WTC11 (cell line): Measurements from ENCODE around the gene SMYD5. TPM values are rescaled to one million over a fixed set of nuclear protein-coding genes. Genes with fewer than 3 reads are reported as not detected.

Experiments
- ATAC-seq: fragments of 200-7000 bp; cut with Tn5 transposase; 2 replicates; pipeline ENCODE4 v1.10.0; 2021; ENCODE audit warnings: mild to moderate bottlenecking, moderate library complexity
- CTCF ChIA-PET: fragments of 300-600 bp; sonication (Branson Sonifier 250); formaldehyde crosslinking; loops from one replicate; lab custom pipeline; 2021; ENCODE audit warnings: antibody characterized with exemption; lab: Charles Lee
- POLR2A ChIA-PET: fragments of 350-600 bp; sonication (Branson Sonifier 250); formaldehyde crosslinking; loops from one replicate; lab custom pipeline; 2021; ENCODE audit warnings: antibody characterized with exemption; lab: Charles Lee
- DNase-seq: peaks from one replicate; pipeline ENCODE4 v3.0.0; 2021; ENCODE audit warnings: low spot score
- H3K27ac Mint-ChIP-seq: 2 replicates; pipeline ENCODE4 v1.8.0; 2021; ENCODE audit warnings: mixed read lengths
- H3K27me3 Mint-ChIP-seq: 2 replicates; pipeline ENCODE4 v1.8.0; 2021; ENCODE audit warnings: low read depth, mild to moderate bottlenecking, moderate library complexity, mixed read lengths
- H3K36me3 Mint-ChIP-seq: 2 replicates; pipeline ENCODE4 v1.8.0; 2021; ENCODE audit warnings: mixed read lengths
- H3K4me1 Mint-ChIP-seq: 2 replicates; pipeline ENCODE4 v1.8.0; 2022; ENCODE audit warnings: mixed read lengths
- H3K4me3 Mint-ChIP-seq: 2 replicates; pipeline ENCODE4 v1.8.0; 2021; ENCODE audit warnings: mild to moderate bottlenecking, moderate library complexity, mixed read lengths
- H3K9me3 Mint-ChIP-seq: 2 replicates; pipeline ENCODE4 v1.8.0; 2021; ENCODE audit warnings: mixed read lengths
- ATF1 ChIP-seq: sonication (generic); formaldehyde crosslinking; IDR thresholded peaks from 2 replicates; pipeline ENCODE4 v1.8.1; 2023; ENCODE audit warnings: mild to moderate bottlenecking, moderate library complexity, missing genetic modification reagents
- CREM ChIP-seq: sonication (generic); formaldehyde crosslinking; IDR thresholded peaks from 2 replicates; pipeline ENCODE4 v1.8.1; 2022; ENCODE audit warnings: mild to moderate bottlenecking, missing genetic modification reagents, moderate library complexity
- FOXK1 ChIP-seq: sonication (generic); formaldehyde crosslinking; IDR thresholded peaks from 2 replicates; pipeline ENCODE4 v1.8.0; 2022; ENCODE audit warnings: mild to moderate bottlenecking, moderate library complexity, missing genetic modification reagents
- GRHL2 ChIP-seq: fragments of 250-450 bp; sonication (Bioruptor Pico); IDR thresholded peaks from 2 replicates; pipeline ENCODE4 v1.8.0; 2022; ENCODE audit warnings: mild to moderate bottlenecking, moderate library complexity; ENCODE audit not compliant: insufficient replicate concordance, severe bottlenecking
- GTF2I ChIP-seq: fragments of 250-450 bp; sonication (Bioruptor Pico); conservative IDR thresholded peaks from 2 replicates; pipeline ENCODE4 v1.4.0; 2021; ENCODE audit warnings: mild to moderate bottlenecking
- MXD4 ChIP-seq: fragments of 250-450 bp; sonication (Bioruptor Pico); IDR thresholded peaks from 2 replicates; pipeline ENCODE4 v1.8.0; 2021; ENCODE audit warnings: mild to moderate bottlenecking, moderate library complexity, borderline replicate concordance
- SMAD4 ChIP-seq: sonication (generic); formaldehyde crosslinking; IDR thresholded peaks from 2 replicates; pipeline ENCODE4 v1.8.0; 2022; ENCODE audit warnings: mild to moderate bottlenecking, missing genetic modification reagents
- ZNF396 ChIP-seq: fragments of 250-450 bp; sonication (Bioruptor Pico); IDR thresholded peaks from 2 replicates; pipeline ENCODE4 v1.8.0; 2021; ENCODE audit warnings: mild to moderate bottlenecking, moderate library complexity, borderline replicate concordance
- total RNA-seq: library from RNA; stranded (reverse); gene quantifications from 3 replicates; pipeline ENCODE4 v1.2.3, GENCODE V29; 2021
- TF ChIP-seq, protein P1 (sequence below): sonication (generic); formaldehyde crosslinking; IDR thresholded peaks from 2 replicates; pipeline ENCODE4 v1.8.0; 2023; ENCODE audit warnings: missing genetic modification reagents, mild to moderate bottlenecking, borderline replicate concordance
- TF ChIP-seq, protein P2 (sequence below): sonication (generic); formaldehyde crosslinking; IDR thresholded peaks from 2 replicates; pipeline ENCODE4 v1.8.1; 2023; ENCODE audit warnings: mild to moderate bottlenecking, missing genetic modification reagents
- TF ChIP-seq, protein P3 (sequence below): fragments of 200-600 bp; IDR thresholded peaks from 2 replicates; pipeline ENCODE4 v1.8.0; 2022; ENCODE audit warnings: antibody characterized with exemption
- TF ChIP-seq, protein P4 (sequence below): fragments of 250-450 bp; sonication (Bioruptor Pico); conservative IDR thresholded peaks from 2 replicates; pipeline ENCODE4 v1.9.0; 2021; ENCODE audit warnings: mild to moderate bottlenecking
- TF ChIP-seq, protein P5 (sequence below): fragments of 250-450 bp; sonication (Bioruptor Pico); IDR thresholded peaks from 2 replicates; pipeline ENCODE4 v2.1.2; 2022; ENCODE audit warnings: mild to moderate bottlenecking, moderate library complexity
- TF ChIP-seq, protein P6 (sequence below): sonication (generic); formaldehyde crosslinking; IDR thresholded peaks from 2 replicates; pipeline ENCODE4 v1.8.0; 2023; ENCODE audit warnings: mild to moderate bottlenecking, missing genetic modification reagents

The SMYD5 gene
- total RNA-seq, 1 experiment from 2014 or later, result 46.7 TPM

DNA sequence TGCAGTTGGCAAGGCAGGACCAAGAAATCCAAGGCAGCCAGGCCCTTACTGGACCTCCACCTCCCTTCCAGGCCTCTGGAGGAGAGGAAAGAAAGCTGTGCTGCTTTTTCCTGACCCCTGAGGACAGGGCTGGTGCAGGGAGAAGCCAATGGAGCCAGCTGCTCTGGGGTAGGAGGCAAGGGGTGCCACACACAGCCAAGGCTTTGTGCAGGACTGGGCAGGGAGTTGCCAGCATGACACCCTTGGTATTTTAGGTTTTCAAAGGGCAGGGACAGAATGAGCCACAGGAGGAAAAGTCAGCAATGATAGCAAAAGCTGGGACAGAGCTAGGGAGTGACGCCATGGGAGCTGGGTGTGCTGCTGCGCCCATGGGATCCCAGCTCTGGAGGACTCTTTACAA lies 43.0 kb downstream of the SMYD5 start (continued):
- TF ChIP-seq, protein P1, sequence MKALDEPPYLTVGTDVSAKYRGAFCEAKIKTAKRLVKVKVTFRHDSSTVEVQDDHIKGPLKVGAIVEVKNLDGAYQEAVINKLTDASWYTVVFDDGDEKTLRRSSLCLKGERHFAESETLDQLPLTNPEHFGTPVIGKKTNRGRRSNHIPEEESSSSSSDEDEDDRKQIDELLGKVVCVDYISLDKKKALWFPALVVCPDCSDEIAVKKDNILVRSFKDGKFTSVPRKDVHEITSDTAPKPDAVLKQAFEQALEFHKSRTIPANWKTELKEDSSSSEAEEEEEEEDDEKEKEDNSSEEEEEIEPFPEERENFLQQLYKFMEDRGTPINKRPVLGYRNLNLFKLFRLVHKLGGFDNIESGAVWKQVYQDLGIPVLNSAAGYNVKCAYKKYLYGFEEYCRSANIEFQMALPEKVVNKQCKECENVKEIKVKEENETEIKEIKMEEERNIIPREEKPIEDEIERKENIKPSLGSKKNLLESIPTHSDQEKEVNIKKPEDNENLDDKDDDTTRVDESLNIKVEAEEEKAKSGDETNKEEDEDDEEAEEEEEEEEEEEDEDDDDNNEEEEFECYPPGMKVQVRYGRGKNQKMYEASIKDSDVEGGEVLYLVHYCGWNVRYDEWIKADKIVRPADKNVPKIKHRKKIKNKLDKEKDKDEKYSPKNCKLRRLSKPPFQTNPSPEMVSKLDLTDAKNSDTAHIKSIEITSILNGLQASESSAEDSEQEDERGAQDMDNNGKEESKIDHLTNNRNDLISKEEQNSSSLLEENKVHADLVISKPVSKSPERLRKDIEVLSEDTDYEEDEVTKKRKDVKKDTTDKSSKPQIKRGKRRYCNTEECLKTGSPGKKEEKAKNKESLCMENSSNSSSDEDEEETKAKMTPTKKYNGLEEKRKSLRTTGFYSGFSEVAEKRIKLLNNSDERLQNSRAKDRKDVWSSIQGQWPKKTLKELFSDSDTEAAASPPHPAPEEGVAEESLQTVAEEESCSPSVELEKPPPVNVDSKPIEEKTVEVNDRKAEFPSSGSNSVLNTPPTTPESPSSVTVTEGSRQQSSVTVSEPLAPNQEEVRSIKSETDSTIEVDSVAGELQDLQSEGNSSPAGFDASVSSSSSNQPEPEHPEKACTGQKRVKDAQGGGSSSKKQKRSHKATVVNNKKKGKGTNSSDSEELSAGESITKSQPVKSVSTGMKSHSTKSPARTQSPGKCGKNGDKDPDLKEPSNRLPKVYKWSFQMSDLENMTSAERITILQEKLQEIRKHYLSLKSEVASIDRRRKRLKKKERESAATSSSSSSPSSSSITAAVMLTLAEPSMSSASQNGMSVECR, result no peak
- TF ChIP-seq, protein P2, sequence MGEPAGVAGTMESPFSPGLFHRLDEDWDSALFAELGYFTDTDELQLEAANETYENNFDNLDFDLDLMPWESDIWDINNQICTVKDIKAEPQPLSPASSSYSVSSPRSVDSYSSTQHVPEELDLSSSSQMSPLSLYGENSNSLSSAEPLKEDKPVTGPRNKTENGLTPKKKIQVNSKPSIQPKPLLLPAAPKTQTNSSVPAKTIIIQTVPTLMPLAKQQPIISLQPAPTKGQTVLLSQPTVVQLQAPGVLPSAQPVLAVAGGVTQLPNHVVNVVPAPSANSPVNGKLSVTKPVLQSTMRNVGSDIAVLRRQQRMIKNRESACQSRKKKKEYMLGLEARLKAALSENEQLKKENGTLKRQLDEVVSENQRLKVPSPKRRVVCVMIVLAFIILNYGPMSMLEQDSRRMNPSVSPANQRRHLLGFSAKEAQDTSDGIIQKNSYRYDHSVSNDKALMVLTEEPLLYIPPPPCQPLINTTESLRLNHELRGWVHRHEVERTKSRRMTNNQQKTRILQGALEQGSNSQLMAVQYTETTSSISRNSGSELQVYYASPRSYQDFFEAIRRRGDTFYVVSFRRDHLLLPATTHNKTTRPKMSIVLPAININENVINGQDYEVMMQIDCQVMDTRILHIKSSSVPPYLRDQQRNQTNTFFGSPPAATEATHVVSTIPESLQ (CRISPR knock-in tag), result no peak
- TF ChIP-seq CREM (CRISPR knock-in tag), result no peak

DNA sequence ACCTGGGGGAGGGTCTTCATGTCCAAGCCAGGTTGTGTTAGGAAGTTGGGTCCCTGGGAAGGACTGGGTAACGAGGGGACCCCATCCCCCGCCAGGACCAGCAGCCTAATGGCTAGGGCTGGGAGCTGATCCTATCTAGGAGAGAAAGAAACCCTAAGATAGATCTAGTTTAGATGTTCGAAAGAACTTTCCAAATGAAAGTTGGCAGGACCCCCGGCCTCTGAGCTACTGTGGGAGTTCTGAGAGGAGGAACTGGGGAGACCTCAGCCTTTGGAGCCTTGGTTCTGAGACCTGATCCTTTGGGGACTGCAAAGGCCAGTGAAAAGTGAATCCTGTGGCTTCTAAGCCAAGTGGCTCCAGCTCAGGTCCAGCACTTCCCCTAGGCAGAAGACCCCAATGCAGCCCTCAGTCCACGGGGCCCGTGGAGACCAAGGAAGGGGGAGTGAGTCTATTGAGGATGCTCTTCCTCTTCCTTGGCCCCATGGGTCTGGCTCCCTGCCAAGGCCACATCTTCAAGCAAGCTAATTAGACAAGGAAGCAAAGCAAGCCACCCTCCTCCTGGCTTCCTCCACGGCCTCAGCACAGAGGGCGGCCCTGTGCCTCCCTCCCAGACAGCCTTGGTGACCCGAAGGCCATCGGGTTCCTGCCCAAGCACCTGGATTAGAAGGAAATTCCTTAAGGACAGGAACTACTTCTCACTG lies 43.5 kb downstream of the SMYD5 start:
- Mint-ChIP-seq H3K4me3 (no peak overlapping the region), H3K9me3 (no peaks in the 10 kb centered on the region), H3K27ac (no peak overlapping the region), H3K27me3 (no peaks in the 10 kb centered on the region; the same call in 1 of the 2 replicates), H3K4me1 (peaks cover 11% of the 10 kb centered on the region), H3K36me3 (peaks cover 20% of the 10 kb centered on the region)
- ChIA-PET POLR2A (interaction anchor here (1.8 kb wide), 1 partner anchor 11 kb away, joined by 9 read pairs; no protein-coding TSS in a partner anchor), CTCF (interaction anchor here (1.1 to 2.2 kb wide), 6 partner anchors 11 to 172 kb away, joined by 3 to 5 read pairs (median 5); partner anchors contain the start of gene EGR4)
- DNase-seq, result no peak
- no peak for ATAC-seq
- TF ChIP-seq GTF2I (CRISPR knock-in tag) (no peak), GRHL2 (CRISPR knock-in tag) (no peak), FOXK1 (CRISPR knock-in tag) (no peak), SMAD4 (CRISPR knock-in tag) (no peak), ZNF396 (CRISPR knock-in tag) (no peak), ATF1 (CRISPR knock-in tag) (no peak), MXD4 (no peak)
- TF ChIP-seq, protein P3, sequence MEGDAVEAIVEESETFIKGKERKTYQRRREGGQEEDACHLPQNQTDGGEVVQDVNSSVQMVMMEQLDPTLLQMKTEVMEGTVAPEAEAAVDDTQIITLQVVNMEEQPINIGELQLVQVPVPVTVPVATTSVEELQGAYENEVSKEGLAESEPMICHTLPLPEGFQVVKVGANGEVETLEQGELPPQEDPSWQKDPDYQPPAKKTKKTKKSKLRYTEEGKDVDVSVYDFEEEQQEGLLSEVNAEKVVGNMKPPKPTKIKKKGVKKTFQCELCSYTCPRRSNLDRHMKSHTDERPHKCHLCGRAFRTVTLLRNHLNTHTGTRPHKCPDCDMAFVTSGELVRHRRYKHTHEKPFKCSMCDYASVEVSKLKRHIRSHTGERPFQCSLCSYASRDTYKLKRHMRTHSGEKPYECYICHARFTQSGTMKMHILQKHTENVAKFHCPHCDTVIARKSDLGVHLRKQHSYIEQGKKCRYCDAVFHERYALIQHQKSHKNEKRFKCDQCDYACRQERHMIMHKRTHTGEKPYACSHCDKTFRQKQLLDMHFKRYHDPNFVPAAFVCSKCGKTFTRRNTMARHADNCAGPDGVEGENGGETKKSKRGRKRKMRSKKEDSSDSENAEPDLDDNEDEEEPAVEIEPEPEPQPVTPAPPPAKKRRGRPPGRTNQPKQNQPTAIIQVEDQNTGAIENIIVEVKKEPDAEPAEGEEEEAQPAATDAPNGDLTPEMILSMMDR, result no peak
- TF ChIP-seq, protein P4, sequence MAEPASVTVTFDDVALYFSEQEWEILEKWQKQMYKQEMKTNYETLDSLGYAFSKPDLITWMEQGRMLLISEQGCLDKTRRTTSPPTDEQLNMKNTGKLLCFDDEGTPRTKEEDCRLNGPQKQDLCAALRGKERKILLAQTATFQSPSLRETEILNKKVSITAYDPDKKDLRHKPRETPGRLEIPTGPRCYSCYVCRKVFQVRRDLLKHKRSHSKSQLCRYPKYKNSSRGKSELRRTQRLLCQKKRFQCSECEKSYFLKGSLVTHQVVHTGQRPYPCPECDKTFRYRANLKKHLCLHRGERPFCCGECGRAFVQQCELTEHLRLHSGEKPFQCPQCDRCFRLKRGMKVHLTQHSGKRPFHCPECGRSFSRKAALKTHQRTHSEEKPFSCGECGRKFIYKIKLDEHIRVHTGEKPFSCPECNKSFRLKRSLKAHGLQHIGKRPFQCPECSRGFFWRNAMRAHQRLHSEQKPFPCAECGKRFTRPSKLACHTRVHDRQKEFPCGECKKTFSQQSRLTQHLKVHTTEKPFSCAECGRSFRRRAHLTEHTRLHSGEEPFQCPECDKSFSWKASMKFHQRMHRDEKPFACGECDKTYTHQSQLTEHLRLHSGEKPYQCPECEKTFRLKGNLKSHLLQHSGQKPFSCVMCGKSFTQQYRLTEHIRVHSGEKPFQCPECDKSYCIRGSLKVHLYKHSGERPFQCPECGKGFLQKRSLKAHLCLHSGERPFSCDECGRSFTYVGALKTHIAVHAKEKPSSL (CRISPR knock-in tag), result no peak
- TF ChIP-seq, protein P5, sequence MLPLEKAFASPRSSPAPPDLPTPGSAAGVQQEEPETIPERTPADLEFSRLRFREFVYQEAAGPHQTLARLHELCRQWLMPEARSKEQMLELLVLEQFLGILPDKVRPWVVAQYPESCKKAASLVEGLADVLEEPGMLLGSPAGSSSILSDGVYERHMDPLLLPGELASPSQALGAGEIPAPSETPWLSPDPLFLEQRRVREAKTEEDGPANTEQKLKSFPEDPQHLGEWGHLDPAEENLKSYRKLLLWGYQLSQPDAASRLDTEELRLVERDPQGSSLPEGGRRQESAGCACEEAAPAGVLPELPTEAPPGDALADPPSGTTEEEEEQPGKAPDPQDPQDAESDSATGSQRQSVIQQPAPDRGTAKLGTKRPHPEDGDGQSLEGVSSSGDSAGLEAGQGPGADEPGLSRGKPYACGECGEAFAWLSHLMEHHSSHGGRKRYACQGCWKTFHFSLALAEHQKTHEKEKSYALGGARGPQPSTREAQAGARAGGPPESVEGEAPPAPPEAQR (CRISPR knock-in tag), result no peak
- TF ChIP-seq, protein P6, sequence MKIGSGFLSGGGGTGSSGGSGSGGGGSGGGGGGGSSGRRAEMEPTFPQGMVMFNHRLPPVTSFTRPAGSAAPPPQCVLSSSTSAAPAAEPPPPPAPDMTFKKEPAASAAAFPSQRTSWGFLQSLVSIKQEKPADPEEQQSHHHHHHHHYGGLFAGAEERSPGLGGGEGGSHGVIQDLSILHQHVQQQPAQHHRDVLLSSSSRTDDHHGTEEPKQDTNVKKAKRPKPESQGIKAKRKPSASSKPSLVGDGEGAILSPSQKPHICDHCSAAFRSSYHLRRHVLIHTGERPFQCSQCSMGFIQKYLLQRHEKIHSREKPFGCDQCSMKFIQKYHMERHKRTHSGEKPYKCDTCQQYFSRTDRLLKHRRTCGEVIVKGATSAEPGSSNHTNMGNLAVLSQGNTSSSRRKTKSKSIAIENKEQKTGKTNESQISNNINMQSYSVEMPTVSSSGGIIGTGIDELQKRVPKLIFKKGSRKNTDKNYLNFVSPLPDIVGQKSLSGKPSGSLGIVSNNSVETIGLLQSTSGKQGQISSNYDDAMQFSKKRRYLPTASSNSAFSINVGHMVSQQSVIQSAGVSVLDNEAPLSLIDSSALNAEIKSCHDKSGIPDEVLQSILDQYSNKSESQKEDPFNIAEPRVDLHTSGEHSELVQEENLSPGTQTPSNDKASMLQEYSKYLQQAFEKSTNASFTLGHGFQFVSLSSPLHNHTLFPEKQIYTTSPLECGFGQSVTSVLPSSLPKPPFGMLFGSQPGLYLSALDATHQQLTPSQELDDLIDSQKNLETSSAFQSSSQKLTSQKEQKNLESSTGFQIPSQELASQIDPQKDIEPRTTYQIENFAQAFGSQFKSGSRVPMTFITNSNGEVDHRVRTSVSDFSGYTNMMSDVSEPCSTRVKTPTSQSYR (CRISPR knock-in tag), result no peak
- TF ChIP-seq, protein P2 (CRISPR knock-in tag), result no peak
- TF ChIP-seq, all 79 proteins: peak for 0
